GM10248 (cell line): ENCODE results near the gene GEMIN2.
A peak's percentile ranks its signal among the peaks of the same experiment; 100 is the strongest.
"Not testable (repeated sequence)": the region's sequence is repeated elsewhere in the genome, so short reads cannot be mapped to it uniquely, and the experiment has no call there.

Source experiments
- CTCF ChIA-PET: fragments of 300-600 bp; sonication (Branson Sonifier 250); formaldehyde crosslinking; extraction: SDS; loops from one replicate; lab custom pipeline; 2021; ENCODE audit warnings: antibody characterized with exemption; lab: Yijun Ruan, JAX
- POLR2A ChIA-PET: fragments of 350-650 bp; sonication (Branson Sonifier 250); formaldehyde crosslinking; extraction: SDS; loops from one replicate; lab custom pipeline; 2020; ENCODE audit warnings: antibody characterized with exemption; lab: Yijun Ruan, JAX
- DNase-seq: peaks from one replicate; pipeline ENCODE4 v3.0.0; 2012; ENCODE audit errors: extremely low spot score
- CTCF ChIP-seq: IDR thresholded peaks from 2 replicates; pipeline ENCODE4 v1.5.1; 2012; ENCODE audit warnings: mild to moderate bottlenecking, low read depth; ENCODE audit errors: extremely low read depth, missing control alignments, control extremely low read depth

Gene GEMIN2

GRCh38 chr14:39109893-39110715 is 4.0 kb upstream of the GEMIN2 start:
- POLR2A ChIA-PET: no interaction called here
- CTCF ChIA-PET: interaction anchor here (0.9 to 1.2 kb wide), 2 partner anchors 60 to 359 kb away, joined by 3 read pairs; partner anchors contain the start of gene TRAPPC6B
- TF ChIP-seq CTCF: no peak
- DNase-seq: peak; percentile 34

GRCh38 chr14:39113685-39114072 is 444 bp upstream of the GEMIN2 start:
- no peak for DNase-seq
- no peak for TF ChIP-seq CTCF
- ChIA-PET POLR2A (interaction anchor here (0.7 to 0.8 kb wide), 2 partner anchors 10 to 56 kb away, joined by 4 to 6 read pairs; partner anchors contain the start of genes SEC23A and TRAPPC6B), CTCF (interaction anchor here (0.7 to 1.7 kb wide), 6 partner anchors 9 to 355 kb away, joined by 3 to 6 read pairs (median 4); no protein-coding TSS in a partner anchor)

DNA sequence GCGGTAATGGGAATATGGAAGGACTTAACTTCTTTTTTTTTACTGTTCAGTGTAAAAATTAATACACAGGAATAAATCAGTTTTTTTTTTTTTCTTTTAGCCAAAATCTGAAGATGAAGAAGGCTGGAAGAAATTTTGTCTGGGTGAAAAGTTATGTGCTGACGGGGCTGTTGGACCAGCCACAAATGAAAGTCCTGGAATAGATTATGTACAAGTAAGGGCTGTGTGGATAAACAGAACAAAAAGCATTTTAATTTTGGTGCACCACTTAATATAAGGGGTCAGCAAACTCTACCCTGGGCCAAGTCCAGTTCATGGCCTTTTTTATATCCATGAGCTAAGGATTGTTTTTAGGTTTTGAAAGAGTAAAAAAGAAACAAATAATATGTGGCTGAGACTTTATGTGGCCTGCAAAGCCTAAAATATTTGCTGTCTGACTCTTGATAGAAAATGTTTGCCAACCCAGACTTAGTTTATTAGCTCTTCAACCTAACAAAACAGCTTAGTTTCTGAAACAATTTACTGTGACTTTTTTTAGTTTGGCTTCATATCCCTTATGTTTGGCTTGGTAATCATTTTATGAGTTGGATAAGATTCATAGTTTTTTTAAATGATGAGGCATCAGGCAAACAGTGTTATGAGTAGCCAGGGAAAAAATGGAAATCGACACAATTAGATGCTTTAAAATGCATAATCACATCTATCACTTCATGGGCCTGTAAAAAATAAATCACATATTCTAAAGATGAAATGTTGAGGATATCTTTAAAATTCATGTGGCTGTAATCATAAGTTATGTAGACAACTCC is 8.4 kb downstream of the GEMIN2 start:
- ChIA-PET CTCF (interaction anchor here (1.2 kb wide), 1 partner anchor 10 kb away, joined by 3 read pairs; no protein-coding TSS in a partner anchor), POLR2A (no interaction called here)
- no peak for TF ChIP-seq CTCF
- no peak for DNase-seq

- CTCF ChIA-PET: interaction anchor here (0.6 to 1.3 kb wide), 3 partner anchors 15 to 252 kb away, joined by 3 to 5 read pairs (median 4); no protein-coding TSS in a partner anchor
- DNase-seq, POLR2A ChIA-PET: not testable (repeated sequence)
These were observed 23.7 kb downstream of the GEMIN2 start for GRCh38 chr14:39137835-39138234.

GRCh38 chr14:39138440-39138839 is 24.3 kb downstream of the GEMIN2 start:
- TF ChIP-seq CTCF: no peak
- ChIA-PET CTCF (interaction anchor here (1.2 to 1.3 kb wide), 2 partner anchors 14 to 19 kb away, joined by 4 to 5 read pairs; no protein-coding TSS in a partner anchor), POLR2A (no interaction called here)
- no peak for DNase-seq

DNA sequence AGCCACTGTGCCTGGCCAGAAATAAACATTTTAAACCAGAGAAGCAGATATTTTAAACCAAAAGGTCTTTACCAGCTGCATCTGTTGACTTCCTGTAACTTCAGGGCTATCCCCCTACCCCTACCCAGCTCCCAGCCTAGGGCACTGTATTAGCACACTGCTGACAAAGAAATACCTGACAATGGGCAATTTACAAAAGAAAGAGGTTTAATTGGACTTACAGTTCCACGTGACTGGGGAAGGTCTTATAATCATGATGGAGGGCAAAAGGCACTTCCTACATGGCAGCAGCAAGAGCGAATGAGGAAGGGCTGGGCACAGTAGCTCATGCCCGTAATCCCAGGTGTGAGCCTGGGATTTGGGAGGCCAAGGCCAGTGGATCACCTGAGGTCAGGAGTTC is 26.0 kb downstream of the GEMIN2 start:
- DNase-seq: no peak
- POLR2A ChIA-PET: no interaction called here
- CTCF ChIA-PET: no interaction called here
- TF ChIP-seq CTCF: no peak

- CTCF ChIA-PET: not testable (repeated sequence)
These were observed 27.5 kb downstream of the GEMIN2 start for GRCh38 chr14:39141623-39142022.

GRCh38 chr14:39143226-39143625 is 29.1 kb downstream of the GEMIN2 start:
- POLR2A ChIA-PET, DNase-seq, CTCF ChIA-PET: not testable (repeated sequence)

More at GRCh38 chr14:39141623-39142022, 27.5 kb downstream of the GEMIN2 start:
- POLR2A ChIA-PET, DNase-seq: not testable (repeated sequence)
